K562 (cell line): Measurements from ENCODE around the gene CCDC148. TPM values are rescaled to one million over a fixed set of nuclear protein-coding genes. Genes with fewer than 3 reads are reported as not detected.

ENCODE experiments used
- ATAC-seq: fragments of 200-7000 bp; cut with Tn5 transposase; 3 replicates; pipeline ENCODE4 v1.9.1; 2020; ENCODE audit warnings: moderate library complexity
- BruUV-seq: library from RNA; stranded (reverse); fragments of 400-500 nt; replicated peaks from 2 replicates; lab custom pipeline; 2021; lab: Mats Ljungman, UMichigan
- CTCF ChIA-PET: fragments of 300-600 bp; formaldehyde crosslinking; extraction: SDS; loops from one replicate; lab custom pipeline; 2021; ENCODE audit warnings: low intra/inter-chr PET ratio; lab: Yijun Ruan, JAX
- POLR2A ChIA-PET: fragments of 300-600, 350-650 bp; sonication (Branson Sonifier 250); formaldehyde crosslinking; extraction: SDS; loops from one replicate; lab custom pipeline; 2021; ENCODE audit warnings: antibody characterized with exemption, inconsistent platforms; lab: Yijun Ruan, JAX
- DNase-seq, 4 experiments: peaks; one replicate each; pipeline versions ENCODE4 v3.0.0 to v3.0.0-alpha.2; 2011 to 2018; ENCODE audit warnings: low spot score in 3 of 4, mixed read lengths in 3 of 4; ENCODE audit errors: extremely low read depth in 1 of 4
- FAIRE-seq: peaks from 2 replicates; lab custom pipeline; 2011; peaks lifted over from hg19 to GRCh38; lab: Jason Lieb, UNC
- H2AFZ ChIP-seq: 2 replicates; pipeline ENCODE4 v1.6.0; 2011; ENCODE audit warnings: low read depth, low read length, control low read depth, inconsistent platforms
- H3K27ac ChIP-seq: fragments of 200-600 bp; 3 replicates; pipeline ENCODE4 v1.8.0; 2011; ENCODE audit warnings: low read depth, mild to moderate bottlenecking, control low read depth, inconsistent platforms, low read length, moderate library complexity, mixed read lengths; ENCODE audit errors: extremely low read depth
- H3K27me3 ChIP-seq, 2 experiments: fragments of 300-600 bp in 1 of 2; 2 replicates in 1 of 2; 3 replicates in 1 of 2; pipeline versions ENCODE4 v1.6.0 to v1.8.0; 2011; ENCODE audit warnings: inconsistent platforms in 2 of 2, low read length in 2 of 2, mild to moderate bottlenecking in 1 of 2, mixed read lengths in 1 of 2, moderate library complexity in 1 of 2; ENCODE audit not compliant: control insufficient read depth in 2 of 2, insufficient read depth in 2 of 2
- H3K36me3 ChIP-seq: fragments of 300-600 bp; 3 replicates; pipeline ENCODE4 v1.8.0; 2011; ENCODE audit warnings: mild to moderate bottlenecking, low read length, inconsistent platforms; ENCODE audit not compliant: control insufficient read depth, insufficient read depth
- H3K4me1 ChIP-seq, 2 experiments: fragments of 200-600 bp in 1 of 2; replicated peaks in 1 of 2; 2 replicates in 1 of 2; 3 replicates in 1 of 2; pipeline versions ENCODE4 v1.5.1 to v1.8.0; 2011; ENCODE audit warnings: inconsistent platforms in 2 of 2, low read length in 2 of 2, mild to moderate bottlenecking in 1 of 2, mixed read lengths in 1 of 2, moderate library complexity in 1 of 2; ENCODE audit not compliant: control insufficient read depth in 2 of 2, insufficient read depth in 2 of 2
- H3K4me2 ChIP-seq: 2 replicates; pipeline ENCODE4 v1.6.1; 2011; ENCODE audit warnings: low read length, control low read depth, inconsistent platforms, mixed read lengths; ENCODE audit not compliant: insufficient read depth
- H3K4me3 ChIP-seq: fragments of 200-600 bp; sonication (generic), shearing (Covaris generic); 2 replicates; pipeline ENCODE4 v1.5.1; 2016; ENCODE audit warnings: control low read depth, inconsistent platforms
- H3K79me2 ChIP-seq: fragments of 200-600 bp; 3 replicates; pipeline ENCODE4 v1.8.0; 2011; ENCODE audit warnings: low read length, inconsistent platforms; ENCODE audit not compliant: control insufficient read depth, insufficient read depth
- H3K9ac ChIP-seq, 2 experiments: 2 replicates each; pipeline versions ENCODE4 v1.6.0 to v1.6.1; 2011; ENCODE audit warnings: low read depth in 2 of 2, low read length in 2 of 2, control low read depth in 1 of 2, inconsistent platforms in 1 of 2, mild to moderate bottlenecking in 1 of 2, mixed read lengths in 1 of 2; ENCODE audit not compliant: insufficient read depth in 1 of 2
- H3K9me1 ChIP-seq: one replicate; pipeline ENCODE4 v1.6.0; 2011; ENCODE audit warnings: inconsistent platforms, mild to moderate bottlenecking, low read length, moderate library complexity; ENCODE audit not compliant: control insufficient read depth, insufficient read depth
- H3K9me3 ChIP-seq: replicated peaks from 2 replicates; pipeline ENCODE4 v1.5.1; 2011; ENCODE audit warnings: low read depth, low read length, inconsistent platforms; ENCODE audit not compliant: control insufficient read depth, insufficient read depth
- H4K20me1 ChIP-seq: replicated peaks from 2 replicates; pipeline ENCODE4 v1.6.1; 2011; ENCODE audit warnings: low read length, inconsistent platforms, mixed read lengths; ENCODE audit not compliant: control insufficient read depth, insufficient read depth
- KAT7 ChIP-seq: sonication (generic); formaldehyde crosslinking; IDR thresholded peaks from 2 replicates; pipeline ENCODE4 v1.8.0; 2022; ENCODE audit warnings: missing genetic modification reagents, mild to moderate bottlenecking, borderline replicate concordance
- MED1 ChIP-seq: sonication (generic); formaldehyde crosslinking; IDR thresholded peaks from 2 replicates; pipeline ENCODE4 v1.8.1; 2023; ENCODE audit warnings: missing genetic modification reagents, borderline replicate concordance
- NCOR1 ChIP-seq: fragments of 450-650 bp; IDR thresholded peaks from 2 replicates; pipeline ENCODE4 v1.6.1; 2016; ENCODE audit warnings: mild to moderate bottlenecking, moderate library complexity
- RHOXF2B ChIP-seq: fragments of 250-450 bp; sonication (Bioruptor Pico); conservative IDR thresholded peaks from 2 replicates; pipeline ENCODE4 v1.5.1; 2021
- SFPQ ChIP-seq: fragments of 200-400 bp; formaldehyde crosslinking; IDR thresholded peaks from 2 replicates; pipeline ENCODE4 v1.6.1; 2017; ENCODE audit warnings: mild to moderate bottlenecking, low read depth, low read length, moderate library complexity
- TBL1XR1 ChIP-seq, 2 experiments: IDR thresholded peaks; 2 replicates each; pipeline ENCODE4 v1.6.1; 2012; ENCODE audit warnings: improper control_type of control experiment in 2 of 2, low read length in 2 of 2, mild to moderate bottlenecking in 1 of 2
- TFAM ChIP-seq: fragments of 250-450 bp; sonication (Bioruptor Pico); conservative IDR thresholded peaks from 2 replicates; pipeline ENCODE4 v1.5.0; 2021; ENCODE audit warnings: mild to moderate bottlenecking, moderate library complexity
- TRIM24 ChIP-seq, 2 experiments: fragments of 450-650 bp; IDR thresholded peaks; 2 replicates each; pipeline ENCODE4 v1.6.1; 2016
- ZNF217 ChIP-seq: sonication (generic); formaldehyde crosslinking; IDR thresholded peaks from 2 replicates; pipeline ENCODE4 v1.8.0; 2022; ENCODE audit warnings: mild to moderate bottlenecking, missing genetic modification reagents
- WGBS: fragments of 100-300 bp; shearing (Covaris generic); methylation state at CpG from one replicate; pipeline ENCODE4 v1.1.6; 2016; ENCODE audit warnings: low coverage, mixed read lengths; ENCODE audit not compliant: insufficient coverage; ENCODE audit errors: missing lambda C conversion rate; 5-methylcytosine and 5-hydroxymethylcytosine counted together
- in situ Hi-C: fragments of 300-500 bp; cut with MboI; formaldehyde crosslinking; loops from 4 replicates; pipeline ENCODE4 v1.15.0; 2018; ENCODE audit warnings: inconsistent platforms, mixed read lengths
- intact Hi-C: fragments of 100-400 bp; cut with micrococcal nuclease; formaldehyde crosslinking; loops from 2 replicates; pipeline ENCODE4 v1.14.2; 2022
- polyA plus RNA-seq, 8 experiments: library from polyadenylated mRNA; depleted of rRNA in 4 of 8; stranded (reverse) in 5 of 8; unstranded in 3 of 8; fragments of >200 nt; fragmentation: Nextera tagmentation in 2 of 8; fragmentation: Illumina TruSeq in 1 of 8; extraction: Ambion mirVana in 2 of 8; extraction: Trizol in 1 of 8; gene quantifications; 2 replicates each; pipeline versions ENCODE4 v1.2.1 to v1.2.3, GENCODE V29; 2011 to 2014; ENCODE audit warnings: inconsistent platforms in 1 of 8, missing spikeins in 1 of 8
- total RNA-seq, 7 experiments: library from RNA; depleted of rRNA in 6 of 7; stranded (reverse); fragments of >200 nt in 6 of 7; fragmentation: Illumina TruSeq in 2 of 7; extraction: Trizol in 2 of 7; gene quantifications; 2 replicates each; pipeline versions ENCODE4 v1.2.1 to v1.2.3, GENCODE V29; 2011 to 2021; ENCODE audit warnings: low replicate concordance in 1 of 7
- TF ChIP-seq, protein P1 (sequence below): fragments of 150-350 bp; IDR thresholded peaks from 2 replicates; pipeline ENCODE4 v1.6.1; 2014; ENCODE audit warnings: low read depth, mild to moderate bottlenecking, low read length, borderline replicate concordance
- TF ChIP-seq, protein P2 (sequence below): conservative IDR thresholded peaks from 2 replicates; pipeline ENCODE4 v1.6.1; 2011; ENCODE audit warnings: low read depth, mild to moderate bottlenecking, low read length; ENCODE audit not compliant: control insufficient read depth
- TF ChIP-seq, protein P3 (sequence below): fragments of 250-450 bp; sonication (Bioruptor Pico); IDR thresholded peaks from 2 replicates; pipeline ENCODE4 v1.4.0; 2020; ENCODE audit warnings: mild to moderate bottlenecking, moderate library complexity

CCDC148 gene
- total and polyA plus RNA-seq, 9 of the 15 experiments (the other 6 are each of a cell fraction or from before 2014, with no cell fraction given) = 0.10 to 1.4 (median 0.65) TPM

- Histone ChIP-seq H3K27me3 (no peaks in the 10 kb centered on the region; a peak in 1 of 5 replicates), H3K9me1 (no peaks in the 10 kb centered on the region), H3K27ac (no peak overlapping the region), H3K9ac (no peak overlapping the region), H3K4me1 (no peaks in the 10 kb centered on the region), H3K36me3 (no peaks in the 10 kb centered on the region), H4K20me1 (no peaks in the 10 kb centered on the region), H3K9me3 (no peaks in the 10 kb centered on the region), H3K4me2 (no peak overlapping the region), H2AFZ (no peak overlapping the region), H3K4me3 (no peak overlapping the region), H3K79me2 (no peaks in the 10 kb centered on the region)
- BruUV-seq = no TSS peak
- intact Hi-C loops (loop anchor here (5.0 kb wide), 1 partner anchor 278 kb away; no protein-coding TSS in a partner anchor), in situ Hi-C loops (no loop called here)
- ChIA-PET CTCF (no interaction called here), POLR2A (interaction anchor here (0.7 kb wide), 1 partner anchor 517 kb away, joined by 3 read pairs; no protein-coding TSS in a partner anchor)
- no peak for ATAC-seq
- 5% methylated on average over 1 of the region's 1 CpG for WGBS
- no peak for DNase-seq
- FAIRE-seq = no peak
- TF ChIP-seq SFPQ = no peak
- TF ChIP-seq, protein P1, sequence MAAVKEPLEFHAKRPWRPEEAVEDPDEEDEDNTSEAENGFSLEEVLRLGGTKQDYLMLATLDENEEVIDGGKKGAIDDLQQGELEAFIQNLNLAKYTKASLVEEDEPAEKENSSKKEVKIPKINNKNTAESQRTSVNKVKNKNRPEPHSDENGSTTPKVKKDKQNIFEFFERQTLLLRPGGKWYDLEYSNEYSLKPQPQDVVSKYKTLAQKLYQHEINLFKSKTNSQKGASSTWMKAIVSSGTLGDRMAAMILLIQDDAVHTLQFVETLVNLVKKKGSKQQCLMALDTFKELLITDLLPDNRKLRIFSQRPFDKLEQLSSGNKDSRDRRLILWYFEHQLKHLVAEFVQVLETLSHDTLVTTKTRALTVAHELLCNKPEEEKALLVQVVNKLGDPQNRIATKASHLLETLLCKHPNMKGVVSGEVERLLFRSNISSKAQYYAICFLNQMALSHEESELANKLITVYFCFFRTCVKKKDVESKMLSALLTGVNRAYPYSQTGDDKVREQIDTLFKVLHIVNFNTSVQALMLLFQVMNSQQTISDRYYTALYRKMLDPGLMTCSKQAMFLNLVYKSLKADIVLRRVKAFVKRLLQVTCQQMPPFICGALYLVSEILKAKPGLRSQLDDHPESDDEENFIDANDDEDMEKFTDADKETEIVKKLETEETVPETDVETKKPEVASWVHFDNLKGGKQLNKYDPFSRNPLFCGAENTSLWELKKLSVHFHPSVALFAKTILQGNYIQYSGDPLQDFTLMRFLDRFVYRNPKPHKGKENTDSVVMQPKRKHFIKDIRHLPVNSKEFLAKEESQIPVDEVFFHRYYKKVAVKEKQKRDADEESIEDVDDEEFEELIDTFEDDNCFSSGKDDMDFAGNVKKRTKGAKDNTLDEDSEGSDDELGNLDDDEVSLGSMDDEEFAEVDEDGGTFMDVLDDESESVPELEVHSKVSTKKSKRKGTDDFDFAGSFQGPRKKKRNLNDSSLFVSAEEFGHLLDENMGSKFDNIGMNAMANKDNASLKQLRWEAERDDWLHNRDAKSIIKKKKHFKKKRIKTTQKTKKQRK = no peak
- TF ChIP-seq TRIM24 (IDR thresholded peaks at IDR 0.05) = no peak
- TF ChIP-seq KAT7 (CRISPR knock-in tag) = no peak
- TF ChIP-seq, protein P2, sequence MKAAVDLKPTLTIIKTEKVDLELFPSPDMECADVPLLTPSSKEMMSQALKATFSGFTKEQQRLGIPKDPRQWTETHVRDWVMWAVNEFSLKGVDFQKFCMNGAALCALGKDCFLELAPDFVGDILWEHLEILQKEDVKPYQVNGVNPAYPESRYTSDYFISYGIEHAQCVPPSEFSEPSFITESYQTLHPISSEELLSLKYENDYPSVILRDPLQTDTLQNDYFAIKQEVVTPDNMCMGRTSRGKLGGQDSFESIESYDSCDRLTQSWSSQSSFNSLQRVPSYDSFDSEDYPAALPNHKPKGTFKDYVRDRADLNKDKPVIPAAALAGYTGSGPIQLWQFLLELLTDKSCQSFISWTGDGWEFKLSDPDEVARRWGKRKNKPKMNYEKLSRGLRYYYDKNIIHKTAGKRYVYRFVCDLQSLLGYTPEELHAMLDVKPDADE = no peak
- TF ChIP-seq TFAM (CRISPR knock-in tag) = no peak
- no peak for TF ChIP-seq RHOXF2B (CRISPR knock-in tag)
- TF ChIP-seq NCOR1 = no peak
- no peak for TF ChIP-seq ZNF217 (CRISPR knock-in tag)
- TF ChIP-seq, protein P3, sequence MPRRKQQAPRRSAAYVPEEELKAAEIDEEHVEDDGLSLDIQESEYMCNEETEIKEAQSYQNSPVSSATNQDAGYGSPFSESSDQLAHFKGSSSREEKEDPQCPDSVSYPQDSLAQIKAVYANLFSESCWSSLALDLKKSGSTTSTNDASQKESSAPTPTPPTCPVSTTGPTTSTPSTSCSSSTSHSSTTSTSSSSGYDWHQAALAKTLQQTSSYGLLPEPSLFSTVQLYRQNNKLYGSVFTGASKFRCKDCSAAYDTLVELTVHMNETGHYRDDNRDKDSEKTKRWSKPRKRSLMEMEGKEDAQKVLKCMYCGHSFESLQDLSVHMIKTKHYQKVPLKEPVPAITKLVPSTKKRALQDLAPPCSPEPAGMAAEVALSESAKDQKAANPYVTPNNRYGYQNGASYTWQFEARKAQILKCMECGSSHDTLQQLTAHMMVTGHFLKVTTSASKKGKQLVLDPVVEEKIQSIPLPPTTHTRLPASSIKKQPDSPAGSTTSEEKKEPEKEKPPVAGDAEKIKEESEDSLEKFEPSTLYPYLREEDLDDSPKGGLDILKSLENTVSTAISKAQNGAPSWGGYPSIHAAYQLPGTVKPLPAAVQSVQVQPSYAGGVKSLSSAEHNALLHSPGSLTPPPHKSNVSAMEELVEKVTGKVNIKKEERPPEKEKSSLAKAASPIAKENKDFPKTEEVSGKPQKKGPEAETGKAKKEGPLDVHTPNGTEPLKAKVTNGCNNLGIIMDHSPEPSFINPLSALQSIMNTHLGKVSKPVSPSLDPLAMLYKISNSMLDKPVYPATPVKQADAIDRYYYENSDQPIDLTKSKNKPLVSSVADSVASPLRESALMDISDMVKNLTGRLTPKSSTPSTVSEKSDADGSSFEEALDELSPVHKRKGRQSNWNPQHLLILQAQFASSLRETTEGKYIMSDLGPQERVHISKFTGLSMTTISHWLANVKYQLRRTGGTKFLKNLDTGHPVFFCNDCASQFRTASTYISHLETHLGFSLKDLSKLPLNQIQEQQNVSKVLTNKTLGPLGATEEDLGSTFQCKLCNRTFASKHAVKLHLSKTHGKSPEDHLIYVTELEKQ (CRISPR knock-in tag) = no peak
- no peak for TF ChIP-seq TBL1XR1 (IDR thresholded peaks at IDR 0.05; ENCODE audit: low read length in 2 of 2)
- no peak for TF ChIP-seq MED1 (CRISPR knock-in tag)
Observed at GRCh38 chr2:158184001-158184400, 272.6 kb downstream of the CCDC148 start.
